Immature natural killer cell (primary cell): ENCODE measurements around the gene RTN4RL1. TPM values are rescaled to one million over a fixed set of nuclear protein-coding genes. Genes with fewer than 3 reads are reported as not detected.

Source experiments
- DNase-seq, 3 donors: peaks; one replicate each; pipeline ENCODE4 v3.0.0; 2022; ENCODE audit warnings: mixed read lengths in 1 of 3
- H3K27ac Mint-ChIP-seq, 6 donors: one replicate each; pipeline ENCODE4 v1.8.0; 2020; ENCODE audit warnings: mixed read lengths in 6 of 6, mild to moderate bottlenecking in 5 of 6, inconsistent platforms in 4 of 6, moderate library complexity in 3 of 6
- H3K27me3 Mint-ChIP-seq, 3 donors: one replicate each; pipeline ENCODE4 v1.8.0; 2020 to 2021; ENCODE audit warnings: low read depth in 3 of 3, mild to moderate bottlenecking in 3 of 3, mixed read lengths in 3 of 3, moderate library complexity in 3 of 3, inconsistent platforms in 1 of 3
- H3K36me3 Mint-ChIP-seq, 3 donors: one replicate each; pipeline ENCODE4 v1.8.0; 2020; ENCODE audit warnings: mixed read lengths in 3 of 3, inconsistent platforms in 2 of 3, mild to moderate bottlenecking in 2 of 3
- H3K4me1 Mint-ChIP-seq, 2 donors: one replicate each; pipeline ENCODE4 v1.8.0; 2020; ENCODE audit warnings: inconsistent platforms in 2 of 2, mild to moderate bottlenecking in 2 of 2, mixed read lengths in 2 of 2, moderate library complexity in 1 of 2
- H3K4me3 Mint-ChIP-seq, 5 donors: one replicate each; pipeline ENCODE4 v1.8.0; 2020; ENCODE audit warnings: mild to moderate bottlenecking in 5 of 5, mixed read lengths in 5 of 5, inconsistent platforms in 3 of 5, moderate library complexity in 3 of 5
- H3K9me3 Mint-ChIP-seq, 6 donors: one replicate each; pipeline ENCODE4 v1.8.0; 2020; ENCODE audit warnings: mild to moderate bottlenecking in 6 of 6, mixed read lengths in 6 of 6, inconsistent platforms in 4 of 6, moderate library complexity in 3 of 6
- polyA plus RNA-seq, 3 donors: library from polyadenylated mRNA; unstranded; fragments of 300-500 nt; fragmentation: Illumina TruSeq; gene quantifications; one replicate each; pipeline ENCODE4 v1.2.3, GENCODE V29; 2021

Gene RTN4RL1
- polyA plus RNA-seq, 3 donors from 2014 or later: 0.37 TPM; not detected in 2

DNA sequence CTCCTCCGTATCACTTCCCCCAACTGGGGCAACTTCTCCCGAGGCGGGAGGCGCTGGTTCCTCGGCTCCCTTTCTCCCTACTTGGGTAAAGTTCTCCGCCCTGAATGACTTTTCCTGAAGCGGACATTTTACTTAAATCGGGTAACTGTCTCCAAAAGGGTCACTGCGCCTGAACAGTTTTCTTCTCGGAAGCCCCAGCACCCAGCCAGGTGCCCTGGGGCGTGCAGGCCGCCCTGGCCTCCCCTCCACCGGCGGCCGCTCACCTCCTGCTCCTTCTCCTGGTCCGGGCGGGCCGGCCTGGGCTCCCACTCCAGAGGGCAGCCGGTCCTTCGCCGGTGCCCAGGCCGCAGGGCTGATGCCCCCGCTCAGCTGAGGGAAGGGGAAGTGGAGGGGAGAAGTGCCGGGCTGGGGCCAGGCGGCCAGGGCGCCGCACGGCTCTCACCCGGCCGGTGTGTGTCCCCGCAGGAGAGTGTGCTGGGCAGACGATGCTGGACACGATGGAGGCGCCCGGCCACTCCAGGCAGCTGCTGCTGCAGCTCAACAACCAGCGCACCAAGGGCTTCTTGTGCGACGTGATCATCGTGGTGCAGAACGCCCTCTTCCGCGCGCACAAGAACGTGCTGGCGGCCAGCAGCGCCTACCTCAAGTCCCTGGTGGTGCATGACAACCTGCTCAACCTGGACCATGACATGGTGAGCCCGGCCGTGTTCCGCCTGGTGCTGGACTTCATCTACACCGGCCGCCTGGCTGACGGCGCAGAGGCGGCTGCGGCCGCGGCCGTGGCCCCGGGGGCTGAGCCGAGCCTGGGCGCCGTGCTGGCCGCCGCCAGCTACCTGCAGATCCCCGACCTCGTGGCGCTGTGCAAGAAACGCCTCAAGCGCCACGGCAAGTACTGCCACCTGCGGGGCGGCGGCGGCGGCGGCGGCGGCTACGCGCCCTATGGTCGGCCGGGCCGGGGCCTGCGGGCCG, 31.4 kb upstream of the RTN4RL1 start:
- peak overlapping the region; percentile 68 to 80 (median 79) for H3K4me3 Mint-ChIP-seq
- H3K36me3 Mint-ChIP-seq: peaks cover 0 to 8% (median 7%) of the 10 kb centered on the region in 3 donors
- H3K27ac Mint-ChIP-seq: peak overlapping the region in 3 of 6 donors; percentile 24 to 65 (median 55)
- no peaks in the 10 kb centered on the region for H3K9me3 Mint-ChIP-seq
- H3K27me3 Mint-ChIP-seq: peaks cover 25 to 47% (median 30%) of the 10 kb centered on the region in 3 donors
- H3K4me1 Mint-ChIP-seq: peaks cover 31 to 38% of the 10 kb centered on the region in 2 donors
- DNase-seq: peak in 2 of 3 donors; percentile 42 to 47

DNA sequence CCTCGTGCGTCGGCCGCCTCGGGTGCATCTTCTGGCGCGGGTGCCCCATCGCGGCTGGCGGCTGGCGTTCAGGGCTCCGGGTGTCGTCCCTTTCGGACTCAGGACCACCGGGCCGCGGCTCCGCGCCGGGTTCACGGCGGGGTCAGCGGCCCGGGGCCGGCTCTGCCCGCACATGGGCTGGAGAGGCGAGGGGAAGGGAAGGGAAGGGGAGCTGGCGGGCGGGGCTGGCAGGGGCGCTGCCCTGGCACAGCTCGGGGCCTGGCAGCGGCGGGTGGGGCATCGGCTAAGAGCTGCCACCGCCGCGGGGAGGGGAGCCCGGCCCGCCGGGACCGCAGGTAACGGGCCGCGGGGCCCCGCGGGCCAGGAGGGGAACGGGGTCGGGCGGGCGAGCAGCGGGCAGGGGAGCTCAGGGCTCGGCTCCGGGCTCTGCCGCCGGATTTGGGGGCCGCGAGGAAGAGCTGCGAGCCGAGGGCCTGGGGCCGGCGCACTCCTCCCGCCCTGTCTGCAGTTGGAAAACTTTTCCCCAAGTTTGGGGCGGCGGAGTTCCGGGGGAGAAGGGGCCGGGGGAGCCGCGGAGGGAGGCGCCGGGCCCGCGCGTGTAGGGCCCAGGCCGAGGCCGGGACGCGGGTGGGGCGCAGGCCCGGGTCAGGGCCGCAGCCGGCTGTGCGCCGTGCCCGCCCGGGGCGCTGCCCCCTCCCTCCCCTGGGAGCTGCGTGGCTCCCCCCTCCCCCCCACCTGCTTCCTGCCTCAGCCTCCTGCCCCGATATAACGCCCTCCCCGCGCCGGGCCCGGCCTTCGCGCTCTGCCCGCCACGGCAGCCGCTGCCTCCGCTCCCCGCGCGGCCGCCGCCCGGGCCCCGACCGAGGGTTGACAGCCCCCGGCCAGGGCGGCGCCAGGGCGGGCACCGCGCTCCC, 30.4 kb upstream of the RTN4RL1 start:
- peak overlapping the region in 1 of 6 donors; percentile 65 for H3K27ac Mint-ChIP-seq
- DNase-seq: peak; percentile 47 to 55 (median 53)
- peaks cover 23 to 48% (median 30%) of the 10 kb centered on the region in 3 donors for H3K27me3 Mint-ChIP-seq
- peaks cover 0 to 5% (median 4%) of the 10 kb centered on the region in 3 donors for H3K36me3 Mint-ChIP-seq
- H3K4me3 Mint-ChIP-seq: peak overlapping the region in 3 of 5 donors; percentile 73 to 79 (median 77)
- H3K4me1 Mint-ChIP-seq: peaks cover 26 to 34% of the 10 kb centered on the region in 2 donors
- no peaks in the 10 kb centered on the region for H3K9me3 Mint-ChIP-seq

DNA sequence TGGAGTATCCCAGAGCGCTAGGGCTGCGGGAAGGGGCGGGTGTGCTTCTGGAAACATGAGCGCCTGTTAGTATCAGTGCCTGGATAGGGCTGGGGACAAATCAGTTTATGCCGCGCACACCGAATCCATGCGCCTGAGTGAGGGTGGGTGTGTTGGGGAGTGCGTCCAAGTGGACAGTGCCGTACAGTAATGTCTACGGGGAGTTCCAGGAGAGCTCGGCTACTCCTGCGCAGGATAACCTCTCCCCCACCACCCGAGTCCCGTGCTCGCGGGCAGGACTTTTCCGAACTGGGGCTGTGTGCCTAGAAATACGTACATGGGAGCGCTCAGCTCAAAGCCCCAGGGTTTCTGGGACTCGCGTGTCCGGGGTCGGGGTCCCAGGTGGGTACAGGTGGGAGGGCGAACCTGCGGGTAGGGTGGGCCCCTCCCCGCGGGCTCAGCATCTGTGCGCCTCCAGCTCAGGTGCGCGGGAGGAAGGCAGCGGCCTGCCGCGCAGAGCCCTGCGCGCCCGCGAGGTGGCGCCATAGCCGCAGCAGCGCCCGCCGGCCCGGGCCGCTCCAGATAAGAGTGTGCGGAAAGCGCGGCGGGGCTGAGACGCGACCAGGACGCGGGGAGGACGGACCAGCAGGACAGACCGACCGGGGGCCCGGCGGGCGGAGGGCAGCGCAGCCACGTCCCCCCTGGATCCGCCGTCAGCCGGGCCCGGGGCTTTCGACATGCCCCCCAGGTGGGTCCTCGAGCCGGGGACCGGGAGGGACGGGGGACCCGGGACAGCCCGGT, 29.6 kb upstream of the RTN4RL1 start, which contains the start of gene HIC1:
HIC1 (plus strand) TSS at position 592 of the 780 bp plus-strand sequence. CDS start 1,588 bp downstream, outside the sequence.
- peak within 1 kb of the TSS; percentile 75 to 81 (median 79) for H3K4me3 Mint-ChIP-seq
- DNase-seq: peak; percentile 78 to 82 (median 79)
- H3K27ac Mint-ChIP-seq: peak within 1 kb of the TSS; percentile 60 to 91 (median 86)
- H3K9me3 Mint-ChIP-seq: no peaks in the 10 kb centered on the region
- peaks cover 0 to 4% (median 0%) of the 10 kb centered on the region in 3 donors for H3K36me3 Mint-ChIP-seq
- peaks cover 20 to 28% of the 10 kb centered on the region in 2 donors for H3K4me1 Mint-ChIP-seq
- H3K27me3 Mint-ChIP-seq: peaks cover 23 to 44% (median 23%) of the 10 kb centered on the region in 3 donors

DNA sequence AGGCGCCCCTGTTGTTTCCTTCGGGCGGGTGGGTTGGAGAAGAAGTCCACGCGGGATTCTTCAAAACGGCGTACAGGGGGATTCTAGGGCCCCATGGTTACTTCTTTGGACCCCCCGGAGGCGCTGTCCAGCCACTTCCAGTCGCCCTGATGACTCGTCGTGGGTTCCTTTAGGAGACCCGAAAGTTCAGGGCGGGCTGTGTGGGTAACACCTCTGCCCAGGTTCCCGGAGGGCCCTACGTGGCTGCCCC, 29.1 kb upstream of the RTN4RL1 start:
- Mint-ChIP-seq H3K4me3 (peak overlapping the region; percentile 75 to 81 (median 79)), H3K27me3 (peaks cover 22 to 39% (median 24%) of the 10 kb centered on the region in 3 donors), H3K9me3 (no peaks in the 10 kb centered on the region), H3K4me1 (peaks cover 15 to 26% of the 10 kb centered on the region in 2 donors), H3K27ac (peak overlapping the region; percentile 60 to 91 (median 86)), H3K36me3 (no peaks in the 10 kb centered on the region)
- DNase-seq: no peak

DNA sequence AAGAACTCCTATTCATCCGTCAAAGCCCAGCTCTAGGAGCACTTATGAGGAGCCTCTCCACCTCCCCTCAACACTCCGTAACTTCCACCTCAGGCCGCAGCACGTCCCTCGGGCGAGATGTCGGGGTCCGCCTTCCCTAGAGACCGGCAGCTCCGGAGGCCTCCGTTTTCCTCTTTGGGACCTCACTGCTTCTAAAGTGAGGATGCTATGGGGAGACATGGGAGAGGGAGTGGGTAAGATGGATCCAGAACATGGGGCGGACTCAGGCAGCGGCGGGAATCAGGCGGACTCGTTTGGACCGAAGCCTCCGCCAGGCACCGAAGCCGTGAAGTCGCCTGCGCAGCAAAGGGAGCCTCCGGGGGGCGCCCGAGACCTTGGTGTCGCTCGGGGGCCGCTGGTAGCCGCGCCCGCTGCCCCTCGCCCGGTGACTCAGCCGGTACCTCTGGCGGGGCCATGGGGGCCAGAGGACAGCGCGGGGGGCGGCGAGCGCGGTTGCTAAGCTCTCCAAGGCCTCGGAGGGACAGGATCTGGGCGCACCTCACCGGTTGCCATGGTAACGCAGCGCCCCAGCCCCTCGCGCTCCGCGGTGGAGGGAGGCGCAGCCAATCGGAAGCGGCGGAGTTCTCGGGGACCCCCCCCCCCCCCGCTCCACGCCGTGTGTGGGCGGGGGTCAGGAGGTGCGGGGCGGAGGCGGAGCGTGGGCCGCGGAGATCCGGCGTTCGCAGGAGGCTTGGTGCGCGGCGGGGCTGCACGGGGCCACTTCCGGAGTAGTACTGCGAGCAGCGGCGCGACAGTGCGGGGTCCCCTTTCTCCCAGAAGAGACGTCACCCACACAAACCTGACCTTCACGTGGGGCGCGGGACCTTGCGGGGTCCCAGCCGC, 28.5 kb upstream of the RTN4RL1 start:
- peaks cover 15 to 31% of the 10 kb centered on the region in 2 donors for H3K4me1 Mint-ChIP-seq
- no peaks in the 10 kb centered on the region for H3K9me3 Mint-ChIP-seq
- peak; percentile 79 to 81 (median 81) for DNase-seq
- H3K4me3 Mint-ChIP-seq: peak overlapping the region; percentile 75 to 81 (median 80)
- H3K36me3 Mint-ChIP-seq: no peaks in the 10 kb centered on the region
- H3K27me3 Mint-ChIP-seq: peaks cover 25 to 38% (median 26%) of the 10 kb centered on the region in 3 donors
- H3K27ac Mint-ChIP-seq: peak overlapping the region; percentile 66 to 91 (median 86)

DNA sequence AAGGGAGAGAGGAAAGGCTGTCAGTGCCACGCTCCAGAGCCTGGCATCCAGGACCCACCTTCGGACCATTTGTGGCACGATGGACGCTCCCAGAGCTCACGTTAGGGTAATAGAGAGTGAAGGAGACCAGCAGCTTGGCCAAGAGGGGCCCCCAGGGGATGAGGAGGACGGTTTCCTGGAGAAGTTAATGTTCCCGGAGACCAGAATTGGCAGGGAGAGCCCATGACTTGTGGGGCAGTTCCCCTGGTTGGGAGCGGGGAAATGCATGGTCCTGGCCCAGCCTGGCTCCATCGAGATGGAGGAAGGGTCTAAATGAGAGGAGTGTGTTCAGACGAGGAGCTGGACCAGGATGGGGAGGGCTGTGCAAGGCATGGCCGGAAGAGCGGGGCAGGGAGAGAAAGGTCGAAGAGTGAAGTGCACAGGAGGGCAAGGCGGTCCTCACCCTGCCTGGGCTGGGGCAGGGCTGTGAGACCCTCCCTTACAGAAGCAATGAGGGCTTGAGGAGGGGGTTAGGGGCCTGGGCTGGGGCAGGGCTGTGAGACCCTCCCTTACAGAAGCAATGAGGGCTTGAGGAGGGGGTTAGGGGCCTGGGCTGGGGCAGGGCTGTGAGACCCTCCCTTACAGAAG, 26.9 kb upstream of the RTN4RL1 start:
- Mint-ChIP-seq H3K27ac (peak overlapping the region in 5 of 6 donors; percentile 26 to 73 (median 66)), H3K36me3 (no peaks in the 10 kb centered on the region)

DNA sequence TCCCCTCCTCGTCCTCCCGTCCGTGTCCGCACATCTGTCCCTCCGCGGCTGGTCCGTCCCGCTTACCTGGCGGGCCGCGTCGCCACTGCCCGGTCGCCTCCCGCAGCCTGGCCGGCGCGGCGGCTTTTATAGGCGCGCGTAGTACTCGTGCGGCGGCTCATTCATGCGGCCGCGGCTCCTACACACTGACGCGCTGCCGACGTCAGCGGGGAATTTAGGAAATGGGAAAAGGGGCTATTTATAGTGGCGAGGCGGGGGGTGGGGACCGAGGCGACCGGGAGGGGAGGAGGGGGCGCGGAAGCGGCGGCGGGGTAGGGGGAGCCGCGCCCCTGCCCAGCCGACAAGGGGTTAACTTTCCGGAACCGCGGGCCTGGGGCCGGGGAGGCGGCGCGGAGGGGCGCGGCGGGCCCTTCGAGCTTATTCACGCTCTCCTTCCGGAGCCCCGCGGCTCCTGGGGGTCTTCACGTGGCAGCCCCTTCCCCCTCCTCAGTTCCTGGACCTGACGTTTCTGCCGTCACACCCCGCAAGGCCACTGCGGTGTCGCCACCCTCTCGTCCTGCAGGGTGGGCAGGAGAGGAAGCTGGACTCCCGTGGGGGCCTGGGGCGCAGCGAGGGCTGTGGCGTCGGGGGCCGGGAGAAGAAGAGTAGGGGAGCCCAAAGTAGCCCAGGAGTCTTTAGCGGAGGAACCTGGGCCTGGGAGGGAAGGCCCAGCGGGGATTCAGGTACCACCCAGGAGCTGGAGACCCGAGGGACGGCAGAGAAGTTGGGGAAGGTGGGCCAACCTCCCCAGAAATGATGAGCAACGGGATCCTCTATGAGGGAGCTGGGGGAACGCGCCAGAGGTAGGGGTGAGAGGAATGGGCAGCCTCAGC, 26.2 kb upstream of the RTN4RL1 start:
- Mint-ChIP-seq H3K27ac (peak overlapping the region in 4 of 6 donors; percentile 16 to 73 (median 48)), H3K9me3 (no peaks in the 10 kb centered on the region), H3K4me3 (peak overlapping the region; percentile 53 to 68 (median 55)), H3K27me3 (peaks cover 22 to 28% (median 26%) of the 10 kb centered on the region in 3 donors), H3K4me1 (peaks cover 15 to 27% of the 10 kb centered on the region in 2 donors), H3K36me3 (no peaks in the 10 kb centered on the region)
- no peak for DNase-seq

More for the DNA sequence above, 26.9 kb upstream of the RTN4RL1 start:
- DNase-seq: no peak
- Mint-ChIP-seq H3K4me1 (peaks cover 15 to 30% of the 10 kb centered on the region in 2 donors), H3K27me3 (peaks cover 22 to 32% (median 29%) of the 10 kb centered on the region in 3 donors), H3K9me3 (no peaks in the 10 kb centered on the region), H3K4me3 (peak overlapping the region; percentile 53 to 68 (median 55))

DNA sequence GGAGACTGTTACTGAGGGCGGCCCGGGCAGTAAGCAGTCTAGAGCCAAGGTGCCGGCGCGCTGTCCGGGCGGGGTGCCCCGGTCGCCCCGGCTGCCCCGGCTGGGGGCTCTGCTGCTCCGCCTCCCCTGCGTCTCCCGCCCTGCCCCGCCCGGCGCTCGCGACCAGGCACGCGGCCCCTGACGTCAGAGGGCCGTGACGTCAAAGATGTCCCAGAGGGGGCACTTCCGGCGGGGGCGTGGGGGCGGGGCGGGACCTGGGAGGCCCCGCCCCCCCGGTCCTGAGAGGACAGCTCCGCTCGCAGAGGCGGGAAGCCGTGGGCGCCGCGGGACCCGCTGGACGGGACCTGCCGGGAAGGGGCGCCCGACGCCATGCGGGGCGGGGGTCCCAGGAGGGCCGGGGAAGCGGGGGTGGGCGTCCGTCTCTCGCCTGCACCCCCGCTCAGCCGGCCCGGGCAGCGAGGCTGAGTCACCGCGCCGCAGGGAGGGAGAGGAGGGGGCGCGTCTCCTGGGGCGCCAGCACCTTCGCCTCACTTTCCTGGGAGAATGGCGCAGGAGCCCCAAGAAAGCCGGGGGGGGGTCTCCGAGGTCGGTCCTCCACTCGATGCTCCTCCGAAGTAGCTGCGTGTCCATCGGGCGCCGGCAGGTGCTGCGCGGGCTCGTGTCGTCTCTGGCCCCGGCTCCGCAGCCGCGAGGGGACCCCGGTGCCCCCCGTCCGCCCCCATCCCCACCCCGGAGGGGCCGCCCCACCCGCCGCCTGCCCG, 25.3 kb upstream of the RTN4RL1 start:
- Mint-ChIP-seq H3K36me3 (no peaks in the 10 kb centered on the region), H3K4me3 (no peak overlapping the region), H3K4me1 (peaks cover 15 to 27% of the 10 kb centered on the region in 2 donors), H3K9me3 (no peaks in the 10 kb centered on the region), H3K27me3 (peaks cover 22 to 28% (median 26%) of the 10 kb centered on the region in 3 donors), H3K27ac (no peak overlapping the region)
- DNase-seq: peak; percentile 74 to 80 (median 80)

DNA sequence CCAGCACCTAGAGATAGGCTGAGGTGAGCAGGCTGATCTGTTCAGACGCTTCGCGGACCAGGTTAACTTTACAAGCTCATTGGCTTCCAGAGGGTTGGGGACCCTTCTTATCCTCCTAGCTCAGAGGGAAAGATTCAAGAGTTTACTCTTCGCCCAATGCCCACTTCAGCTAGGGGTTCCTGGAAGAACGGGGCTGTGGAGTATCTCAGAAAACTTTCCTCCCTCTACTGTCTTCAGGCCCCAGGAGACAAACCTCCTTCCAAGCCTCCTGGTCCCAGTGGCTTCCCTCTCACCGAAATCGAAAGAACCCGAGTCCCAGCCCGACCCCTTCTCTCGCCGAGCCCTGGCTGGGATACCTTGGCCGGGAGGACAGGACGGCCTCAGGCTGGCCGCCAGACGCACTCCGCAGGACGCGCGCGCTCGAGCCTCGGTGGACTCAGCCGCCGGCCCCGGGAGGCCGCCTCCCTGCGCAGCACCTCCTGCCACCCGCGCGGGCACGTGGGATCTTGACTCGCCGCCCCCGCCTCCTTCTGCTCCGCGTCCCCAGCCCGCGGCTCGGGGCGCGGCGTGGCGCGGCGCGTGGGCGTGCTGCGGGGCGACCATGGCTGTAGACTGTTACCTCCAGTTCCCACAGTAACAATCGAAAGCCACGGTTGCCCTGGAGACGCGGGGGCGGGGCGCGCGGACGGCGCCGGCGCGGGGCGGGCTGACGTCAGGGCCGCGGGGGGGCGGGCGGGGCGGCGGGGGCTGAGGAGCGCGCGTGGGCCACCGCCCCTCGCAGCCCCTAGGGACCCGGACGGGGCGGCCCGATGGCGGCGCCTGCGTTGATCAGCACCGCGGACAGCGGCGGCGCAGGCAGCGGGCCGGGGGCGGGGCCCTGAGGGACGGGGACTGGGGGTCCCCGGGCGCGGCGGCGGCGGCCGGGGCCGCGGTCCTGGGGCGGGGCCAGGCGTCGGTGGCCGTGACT, 24.5 kb upstream of the RTN4RL1 start:
- Mint-ChIP-seq H3K4me1 (peaks cover 15 to 26% of the 10 kb centered on the region in 2 donors), H3K36me3 (no peaks in the 10 kb centered on the region), H3K27me3 (peaks cover 20 to 26% (median 26%) of the 10 kb centered on the region in 3 donors), H3K4me3 (peak overlapping the region; percentile 61 to 76 (median 71)), H3K9me3 (no peaks in the 10 kb centered on the region), H3K27ac (peak overlapping the region in 5 of 6 donors; percentile 60 to 79 (median 65))
- peak; percentile 92 to 93 (median 92) for DNase-seq
